ENCODE results near the gene LHX4.

LHX4 gene

DNA sequence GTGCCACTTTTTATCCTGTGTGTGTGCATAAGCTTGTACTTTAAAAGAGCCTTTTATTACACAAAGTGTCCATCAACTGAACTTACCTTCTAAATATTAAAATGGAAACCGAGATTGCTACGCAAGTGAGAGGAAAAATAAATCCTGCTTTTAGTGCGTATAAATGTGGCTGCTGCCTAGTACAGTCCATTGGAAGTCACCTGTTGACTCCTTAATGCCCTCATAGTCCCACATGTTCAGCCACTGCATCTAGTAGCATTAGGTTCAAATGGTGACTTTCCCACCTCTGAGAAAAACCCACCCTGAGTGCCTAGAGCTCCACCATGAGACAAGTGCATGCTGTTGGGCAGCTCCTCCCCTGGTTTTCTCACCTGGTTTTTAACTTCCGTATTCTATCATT lies 53.0 kb downstream of the LHX4 start:
- TF ChIP-seq, protein P1, sequence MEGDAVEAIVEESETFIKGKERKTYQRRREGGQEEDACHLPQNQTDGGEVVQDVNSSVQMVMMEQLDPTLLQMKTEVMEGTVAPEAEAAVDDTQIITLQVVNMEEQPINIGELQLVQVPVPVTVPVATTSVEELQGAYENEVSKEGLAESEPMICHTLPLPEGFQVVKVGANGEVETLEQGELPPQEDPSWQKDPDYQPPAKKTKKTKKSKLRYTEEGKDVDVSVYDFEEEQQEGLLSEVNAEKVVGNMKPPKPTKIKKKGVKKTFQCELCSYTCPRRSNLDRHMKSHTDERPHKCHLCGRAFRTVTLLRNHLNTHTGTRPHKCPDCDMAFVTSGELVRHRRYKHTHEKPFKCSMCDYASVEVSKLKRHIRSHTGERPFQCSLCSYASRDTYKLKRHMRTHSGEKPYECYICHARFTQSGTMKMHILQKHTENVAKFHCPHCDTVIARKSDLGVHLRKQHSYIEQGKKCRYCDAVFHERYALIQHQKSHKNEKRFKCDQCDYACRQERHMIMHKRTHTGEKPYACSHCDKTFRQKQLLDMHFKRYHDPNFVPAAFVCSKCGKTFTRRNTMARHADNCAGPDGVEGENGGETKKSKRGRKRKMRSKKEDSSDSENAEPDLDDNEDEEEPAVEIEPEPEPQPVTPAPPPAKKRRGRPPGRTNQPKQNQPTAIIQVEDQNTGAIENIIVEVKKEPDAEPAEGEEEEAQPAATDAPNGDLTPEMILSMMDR (IDR thresholded peaks at IDR 0.05; ENCODE audit: control insufficient read depth, extremely low read depth, insufficient read depth), result no peak
- DNase-seq (ENCODE audit: low read depth), result no peak

DNA sequence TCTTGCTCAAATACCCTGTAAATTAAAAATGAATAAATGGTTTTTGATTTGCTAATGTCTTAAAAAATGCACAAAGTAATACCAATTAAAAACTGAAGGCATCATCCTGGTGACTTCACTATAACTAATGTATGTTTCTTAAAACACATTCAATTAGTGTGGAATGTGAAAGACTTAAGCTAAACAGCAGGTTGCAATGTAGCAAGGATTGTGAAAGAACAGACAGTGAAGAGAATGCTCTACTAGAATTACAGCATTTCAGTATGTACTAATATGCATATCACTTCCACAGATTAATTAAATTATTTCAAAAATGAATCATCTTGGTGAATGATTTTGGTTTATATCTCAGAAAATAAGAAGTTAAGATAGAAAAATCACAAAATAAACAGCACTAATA lies 56.4 kb downstream of the LHX4 start:
- TF ChIP-seq, protein P1 (IDR thresholded peaks at IDR 0.05; ENCODE audit: control insufficient read depth, extremely low read depth, insufficient read depth), result no peak
- H3K4me3 ChIP-seq (ENCODE audit: low read depth, low read length), result no peak overlapping the region
- no peak for DNase-seq (ENCODE audit: low read depth)

More for the DNA sequence above, 53.0 kb downstream of the LHX4 start:
- H3K4me3 ChIP-seq (ENCODE audit: low read depth, low read length), result no peak overlapping the region

DNA sequence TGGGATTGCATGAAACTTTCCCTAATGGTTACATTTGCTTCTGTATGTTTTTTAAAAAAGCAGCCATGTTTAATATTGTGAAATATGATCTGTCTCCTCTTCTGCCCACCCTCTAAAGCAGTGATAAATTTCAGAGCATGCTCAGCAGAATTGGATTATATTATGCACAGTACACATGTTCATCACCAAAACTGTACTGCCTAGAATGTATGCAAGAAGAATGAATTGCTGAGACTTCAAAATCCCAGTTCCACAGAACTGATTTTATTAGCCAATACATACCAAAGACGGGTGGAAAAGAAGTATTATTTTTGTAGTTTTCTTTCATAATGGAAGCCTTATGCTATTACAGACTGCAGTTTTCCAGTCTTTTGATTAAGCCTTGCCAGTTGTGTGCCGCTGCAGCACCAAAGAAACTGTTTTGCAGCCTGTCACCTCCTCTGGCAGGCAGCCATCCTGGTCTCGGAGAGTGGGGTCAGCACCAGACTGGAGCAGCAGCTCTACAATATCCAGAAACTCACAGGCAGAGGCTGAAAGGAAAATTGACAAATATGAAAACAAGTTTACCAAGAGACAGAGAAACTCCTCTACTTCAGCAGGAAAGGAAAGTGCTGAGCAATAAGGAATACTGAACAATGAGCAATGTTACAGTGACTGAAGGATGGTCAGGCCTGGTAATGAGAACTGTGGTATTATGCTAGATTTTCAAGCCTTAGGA lies 58.1 kb downstream of the LHX4 start:
- no peak for DNase-seq (ENCODE audit: low read depth)

DNA sequence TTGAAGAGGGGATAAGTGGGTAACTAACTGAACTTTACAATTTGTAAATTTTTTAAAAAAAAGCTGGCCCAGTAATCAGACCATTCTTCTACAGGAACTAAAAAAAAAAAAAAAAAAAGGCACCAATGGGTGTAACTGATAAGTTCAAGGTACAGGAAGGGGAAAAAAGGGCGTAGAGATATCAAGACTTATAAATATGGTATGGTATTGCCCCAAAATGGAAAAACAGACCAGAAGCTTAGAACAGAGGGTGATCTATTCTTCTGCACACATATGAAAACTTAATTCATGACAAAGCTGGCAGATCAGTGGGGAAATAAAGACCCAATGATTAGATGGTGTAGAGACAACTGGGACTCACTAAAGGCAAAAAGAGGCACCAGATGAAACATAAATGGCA lies 58.9 kb downstream of the LHX4 start:
- TF ChIP-seq, protein P1 (IDR thresholded peaks at IDR 0.05; ENCODE audit: control insufficient read depth, extremely low read depth, insufficient read depth), result no peak
- no peak for DNase-seq (ENCODE audit: low read depth)
- no peak overlapping the region for H3K4me3 ChIP-seq (ENCODE audit: low read depth, low read length)

More for the DNA sequence above, 58.1 kb downstream of the LHX4 start:
- H3K4me3 ChIP-seq (ENCODE audit: low read depth, low read length), result no peak overlapping the region
- TF ChIP-seq, protein P1 (IDR thresholded peaks at IDR 0.05; ENCODE audit: control insufficient read depth, extremely low read depth, insufficient read depth), result no peak

- no peak for DNase-seq (ENCODE audit: low read depth)
- TF ChIP-seq, protein P1 (IDR thresholded peaks at IDR 0.05; ENCODE audit: control insufficient read depth, extremely low read depth, insufficient read depth), result no peak
- no peak overlapping the region for H3K4me3 ChIP-seq (ENCODE audit: low read depth, low read length)
Measured at GRCh38 chr1:180290265-180291001, 60.4 kb downstream of the LHX4 start.

- DNase-seq (ENCODE audit: low read depth), result no peak
- H3K4me3 ChIP-seq (ENCODE audit: low read depth, low read length), result no peak overlapping the region
- TF ChIP-seq, protein P1 (IDR thresholded peaks at IDR 0.05; ENCODE audit: control insufficient read depth, extremely low read depth, insufficient read depth), result no peak
Measured at GRCh38 chr1:180291004-180291403, 60.9 kb downstream of the LHX4 start.

Measured in LNCaP clone FGC (cell line).